Astrocyte (in vitro differentiated cells and primary cell): ENCODE results near the gene MYO6. TPM values are rescaled to one million over a fixed set of nuclear protein-coding genes. Genes with fewer than 3 reads are reported as not detected.

Source experiments
- DNase-seq: peaks from one replicate; pipeline ENCODE4 v3.0.0-alpha.2; 2010; ENCODE audit warnings: low read depth
- FAIRE-seq: peaks from 2 replicates; lab custom pipeline; 2011; peaks lifted over from hg19 to GRCh38; lab: Jason Lieb, UNC
- H2AFZ ChIP-seq: 2 replicates; pipeline ENCODE4 v1.6.0; 2012; ENCODE audit warnings: low read depth, low read length, inconsistent platforms
- H3K27ac ChIP-seq: 2 replicates; pipeline ENCODE4 v1.5.1; 2011; ENCODE audit warnings: low read depth, low read length, inconsistent platforms
- H3K27me3 ChIP-seq: 2 replicates; pipeline ENCODE4 v1.6.0; 2011; ENCODE audit warnings: low read length, inconsistent platforms; ENCODE audit not compliant: insufficient read depth
- H3K36me3 ChIP-seq: 2 replicates; pipeline ENCODE4 v1.5.1; 2011; ENCODE audit warnings: low read length, inconsistent platforms; ENCODE audit not compliant: insufficient read depth
- H3K4me1 ChIP-seq: 2 replicates; pipeline ENCODE4 v1.5.1; 2011; ENCODE audit warnings: low read length, inconsistent platforms; ENCODE audit not compliant: insufficient read depth
- H3K4me2 ChIP-seq: 2 replicates; pipeline ENCODE4 v1.6.0; 2012; ENCODE audit warnings: low read length, inconsistent platforms
- H3K4me3 ChIP-seq: 2 replicates; pipeline ENCODE4 v1.5.1; 2011; ENCODE audit warnings: low read depth, mild to moderate bottlenecking, low read length, inconsistent platforms; ENCODE audit not compliant: insufficient read depth
- H3K79me2 ChIP-seq: 2 replicates; pipeline ENCODE4 v1.6.0; 2012; ENCODE audit warnings: mild to moderate bottlenecking, low read length, inconsistent platforms; ENCODE audit not compliant: insufficient read depth
- H3K9ac ChIP-seq: 2 replicates; pipeline ENCODE4 v1.6.0; 2012; ENCODE audit warnings: mild to moderate bottlenecking, low read length, inconsistent platforms
- H3K9me3 ChIP-seq: 2 replicates; pipeline ENCODE4 v1.5.1; 2012; ENCODE audit warnings: low read depth, mild to moderate bottlenecking, low read length, inconsistent platforms; ENCODE audit not compliant: insufficient read depth
- H4K20me1 ChIP-seq: 2 replicates; pipeline ENCODE4 v1.6.0; 2012; ENCODE audit warnings: low read length, inconsistent platforms; ENCODE audit not compliant: insufficient read depth
- H3K27ac Mint-ChIP-seq: one replicate; pipeline ENCODE4 v1.8.0; 2021; ENCODE audit warnings: mild to moderate bottlenecking, mixed read lengths; ENCODE audit not compliant: unreplicated experiment
- H3K27me3 Mint-ChIP-seq: one replicate; pipeline ENCODE4 v1.8.0; 2021; ENCODE audit warnings: low read depth, mixed read lengths; ENCODE audit not compliant: unreplicated experiment
- H3K36me3 Mint-ChIP-seq: one replicate; pipeline ENCODE4 v1.8.0; 2021; ENCODE audit warnings: low read depth, mixed read lengths; ENCODE audit not compliant: unreplicated experiment
- H3K4me1 Mint-ChIP-seq: one replicate; pipeline ENCODE4 v1.8.0; 2021; ENCODE audit warnings: low read depth, mixed read lengths; ENCODE audit not compliant: unreplicated experiment
- H3K4me3 Mint-ChIP-seq: one replicate; pipeline ENCODE4 v1.8.0; 2021; ENCODE audit warnings: mild to moderate bottlenecking, moderate library complexity, mixed read lengths; ENCODE audit not compliant: unreplicated experiment
- H3K9me3 Mint-ChIP-seq: one replicate; pipeline ENCODE4 v1.8.0; 2021; ENCODE audit warnings: mild to moderate bottlenecking, mixed read lengths; ENCODE audit not compliant: unreplicated experiment
- CTCF ChIP-seq: IDR thresholded peaks from 2 replicates; pipeline ENCODE4 v1.5.1; 2011; ENCODE audit warnings: low read depth, mild to moderate bottlenecking, inconsistent platforms, low read length, moderate library complexity; ENCODE audit not compliant: insufficient read depth
- EZH2 ChIP-seq: IDR thresholded peaks from 2 replicates; pipeline ENCODE4 v1.6.1; 2012; ENCODE audit warnings: mild to moderate bottlenecking, low read length, inconsistent platforms; ENCODE audit not compliant: insufficient read depth
- total RNA-seq: library from RNA; stranded (reverse); gene quantifications from 2 replicates; pipeline ENCODE4 v1.2.1, GENCODE V29; 2021

MYO6 gene
- total RNA-seq, 1 donor from 2014 or later, result 33.1 TPM

- Mint-ChIP-seq H3K27ac (no peak overlapping the region), H3K9me3 (peaks cover 4% of the 10 kb centered on the region), H3K4me1 (no peaks in the 10 kb centered on the region), H3K4me3 (no peak overlapping the region), H3K27me3 (no peaks in the 10 kb centered on the region), H3K36me3 (peaks cover 8% of the 10 kb centered on the region)
- no peaks in the 10 kb centered on the region for H3K9me3 ChIP-seq
- no peak overlapping the region for H3K9ac ChIP-seq
- H3K79me2 ChIP-seq, result no peaks in the 10 kb centered on the region
- H2AFZ ChIP-seq, result no peak overlapping the region
- no peaks in the 10 kb centered on the region for H3K36me3 ChIP-seq
- H3K4me1 ChIP-seq, result no peaks in the 10 kb centered on the region
- no peaks in the 10 kb centered on the region for H4K20me1 ChIP-seq
- no peak overlapping the region for H3K4me3 ChIP-seq
- DNase-seq (no peak), FAIRE-seq (no peak)
- no peak for TF ChIP-seq EZH2
- no peak for TF ChIP-seq CTCF
- H3K27me3 ChIP-seq, result no peaks in the 10 kb centered on the region
- no peak overlapping the region for H3K27ac ChIP-seq
- H3K4me2 ChIP-seq, result no peak overlapping the region
Observed at GRCh38 chr6:75907444-75907843, 158.4 kb downstream of the MYO6 start.

- peaks cover 4% of the 10 kb centered on the region for H3K36me3 Mint-ChIP-seq
- Histone ChIP-seq H3K4me2 (no peak overlapping the region), H3K9ac (no peak overlapping the region), H3K79me2 (no peaks in the 10 kb centered on the region), H3K27me3 (no peaks in the 10 kb centered on the region), H3K4me3 (no peak overlapping the region), H3K36me3 (no peaks in the 10 kb centered on the region), H3K27ac (no peak overlapping the region), H3K4me1 (no peaks in the 10 kb centered on the region), H2AFZ (no peak overlapping the region), H3K9me3 (no peaks in the 10 kb centered on the region), H4K20me1 (no peaks in the 10 kb centered on the region)
- H3K4me1 Mint-ChIP-seq, result peaks cover 8% of the 10 kb centered on the region
- FAIRE-seq (no peak), DNase-seq (no peak)
- no peaks in the 10 kb centered on the region for H3K9me3 Mint-ChIP-seq
- H3K27me3 Mint-ChIP-seq, result no peaks in the 10 kb centered on the region
- no peak overlapping the region for H3K27ac Mint-ChIP-seq
- no peak overlapping the region for H3K4me3 Mint-ChIP-seq
- TF ChIP-seq EZH2 (no peak), CTCF (no peak)
Observed at GRCh38 chr6:75913040-75913439, 164.0 kb downstream of the MYO6 start.

- Histone ChIP-seq H2AFZ (no peak overlapping the region), H3K9me3 (no peaks in the 10 kb centered on the region), H3K27ac (no peak overlapping the region), H3K4me1 (no peaks in the 10 kb centered on the region), H3K79me2 (no peaks in the 10 kb centered on the region), H3K36me3 (no peaks in the 10 kb centered on the region), H3K4me3 (no peak overlapping the region), H3K4me2 (no peak overlapping the region), H3K9ac (no peak overlapping the region), H4K20me1 (no peaks in the 10 kb centered on the region), H3K27me3 (no peaks in the 10 kb centered on the region)
- Mint-ChIP-seq H3K36me3 (peaks cover 7% of the 10 kb centered on the region), H3K4me3 (no peak overlapping the region), H3K27ac (no peak overlapping the region), H3K27me3 (no peaks in the 10 kb centered on the region), H3K9me3 (no peaks in the 10 kb centered on the region), H3K4me1 (peaks cover 12% of the 10 kb centered on the region)
- DNase-seq (peak; percentile 12), FAIRE-seq (no peak)
- TF ChIP-seq EZH2 (no peak), CTCF (no peak)
Observed at GRCh38 chr6:75922226-75922625, 173.2 kb downstream of the MYO6 start.
